Activated naive CD8-positive, alpha-beta T cell treated with anti-CD3 and anti-CD28 coated beads, Interleukin-2, amount 50 U/mL, for 24 hours (primary cell): Measurements from ENCODE around the gene CEP162.
A peak's percentile ranks its signal among the peaks of the same experiment; 100 is the strongest.
"Not testable (repeated sequence)": the region's sequence is repeated elsewhere in the genome, so short reads cannot be mapped to it uniquely, and the experiment has no call there.

Source experiments
- ATAC-seq: fragments of 150-1000 bp; cut with Tn5 transposase; one replicate; pipeline ENCODE4 v1.10.0; 2021
- DNase-seq: peaks from one replicate; pipeline ENCODE4 v3.0.0; 2021
- H3K27ac Mint-ChIP-seq: one replicate; pipeline ENCODE4 v1.8.0; 2021; ENCODE audit warnings: mild to moderate bottlenecking, mixed read lengths
- H3K27me3 Mint-ChIP-seq: one replicate; pipeline ENCODE4 v1.8.0; 2021; ENCODE audit warnings: mixed read lengths
- H3K36me3 Mint-ChIP-seq: one replicate; pipeline ENCODE4 v1.8.0; 2021; ENCODE audit warnings: low read depth, mixed read lengths
- H3K4me1 Mint-ChIP-seq: one replicate; pipeline ENCODE4 v1.8.0; 2021; ENCODE audit warnings: mixed read lengths
- H3K4me3 Mint-ChIP-seq: one replicate; pipeline ENCODE4 v1.8.0; 2021; ENCODE audit warnings: mild to moderate bottlenecking, moderate library complexity, mixed read lengths
- H3K9me3 Mint-ChIP-seq: one replicate; pipeline ENCODE4 v1.8.0; 2021; ENCODE audit warnings: mixed read lengths

CEP162 gene

GRCh38 chr6:84151669-84152068, 75.8 kb downstream of the CEP162 start:
- DNase-seq = no peak
- H3K27ac Mint-ChIP-seq = no peak overlapping the region
- H3K4me3 Mint-ChIP-seq = no peak overlapping the region
- no peaks in the 10 kb centered on the region for H3K27me3 Mint-ChIP-seq
- peaks cover 2% of the 10 kb centered on the region for H3K4me1 Mint-ChIP-seq
- ATAC-seq = no peak
- peaks cover 50% of the 10 kb centered on the region for H3K36me3 Mint-ChIP-seq
- H3K9me3 Mint-ChIP-seq = no peaks in the 10 kb centered on the region

- no peaks in the 10 kb centered on the region for H3K9me3 Mint-ChIP-seq
- no peak for DNase-seq
- no peak overlapping the region for H3K4me3 Mint-ChIP-seq
- peaks cover 50% of the 10 kb centered on the region for H3K36me3 Mint-ChIP-seq
- no peak overlapping the region for H3K27ac Mint-ChIP-seq
- no peaks in the 10 kb centered on the region for H3K27me3 Mint-ChIP-seq
- peak; percentile 57 for ATAC-seq
- H3K4me1 Mint-ChIP-seq = peaks cover 2% of the 10 kb centered on the region
Observed at GRCh38 chr6:84150705-84151104, 76.7 kb downstream of the CEP162 start.

- peaks cover 3% of the 10 kb centered on the region for H3K4me1 Mint-ChIP-seq
- no peak for DNase-seq
- no peaks in the 10 kb centered on the region for H3K27me3 Mint-ChIP-seq
- H3K27ac Mint-ChIP-seq = no peak overlapping the region
- H3K9me3 Mint-ChIP-seq = no peaks in the 10 kb centered on the region
- peaks cover 21% of the 10 kb centered on the region for H3K36me3 Mint-ChIP-seq
- H3K4me3 Mint-ChIP-seq = no peak overlapping the region
- ATAC-seq = no peak
Observed at GRCh38 chr6:84141521-84141920, 85.9 kb downstream of the CEP162 start.

GRCh38 chr6:84139311-84139710, 88.1 kb downstream of the CEP162 start:
- Mint-ChIP-seq H3K4me1 (peaks cover 3% of the 10 kb centered on the region), H3K9me3 (no peaks in the 10 kb centered on the region), H3K36me3 (peaks cover 19% of the 10 kb centered on the region), H3K4me3 (no peak overlapping the region), H3K27me3 (no peaks in the 10 kb centered on the region), H3K27ac (no peak overlapping the region)
- DNase-seq (no peak), ATAC-seq (no peak)

- ATAC-seq = no peak
- Mint-ChIP-seq H3K9me3 (no peaks in the 10 kb centered on the region), H3K4me1 (peaks cover 3% of the 10 kb centered on the region), H3K27me3 (no peaks in the 10 kb centered on the region), H3K36me3 (peaks cover 23% of the 10 kb centered on the region), H3K4me3 (no peak overlapping the region), H3K27ac (no peak overlapping the region)
- DNase-seq = no peak
Observed at GRCh38 chr6:84137989-84138575, 89.4 kb downstream of the CEP162 start.

GRCh38 chr6:84137051-84137375, 90.4 kb downstream of the CEP162 start:
- peaks cover 28% of the 10 kb centered on the region for H3K36me3 Mint-ChIP-seq
- ATAC-seq (no peak), DNase-seq (no peak)
- H3K4me3 Mint-ChIP-seq = no peak overlapping the region
- H3K9me3 Mint-ChIP-seq = peaks cover 10% of the 10 kb centered on the region
- no peaks in the 10 kb centered on the region for H3K27me3 Mint-ChIP-seq
- H3K27ac Mint-ChIP-seq = no peak overlapping the region
- H3K4me1 Mint-ChIP-seq = peaks cover 3% of the 10 kb centered on the region

GRCh38 chr6:84136364-84137050, 90.9 kb downstream of the CEP162 start:
- Mint-ChIP-seq H3K4me3 (no peak overlapping the region), H3K36me3 (peaks cover 25% of the 10 kb centered on the region), H3K27me3 (no peaks in the 10 kb centered on the region), H3K9me3 (peaks cover 12% of the 10 kb centered on the region), H3K4me1 (peaks cover 3% of the 10 kb centered on the region), H3K27ac (no peak overlapping the region)
- ATAC-seq = no peak
- no peak for DNase-seq

GRCh38 chr6:84135291-84135690, 92.2 kb downstream of the CEP162 start:
- no peak for DNase-seq

GRCh38 chr6:84133385-84133784, 94.1 kb downstream of the CEP162 start:
- not testable (repeated sequence) for DNase-seq, H3K4me1 Mint-ChIP-seq, ATAC-seq, H3K27me3 Mint-ChIP-seq, H3K27ac Mint-ChIP-seq, H3K4me3 Mint-ChIP-seq
- H3K36me3 Mint-ChIP-seq = peaks cover 21% of the 10 kb centered on the region
- H3K9me3 Mint-ChIP-seq = peaks cover 22% of the 10 kb centered on the region

More at GRCh38 chr6:84135291-84135690, 92.2 kb downstream of the CEP162 start:
- H3K4me3 Mint-ChIP-seq = no peak overlapping the region
- H3K27ac Mint-ChIP-seq = no peak overlapping the region
- no peaks in the 10 kb centered on the region for H3K27me3 Mint-ChIP-seq
- H3K36me3 Mint-ChIP-seq = peaks cover 21% of the 10 kb centered on the region
- no peak for ATAC-seq
- peaks cover 3% of the 10 kb centered on the region for H3K4me1 Mint-ChIP-seq
- peaks cover 22% of the 10 kb centered on the region for H3K9me3 Mint-ChIP-seq

GRCh38 chr6:84129588-84129987, 97.9 kb downstream of the CEP162 start:
- not testable (repeated sequence) for H3K27ac Mint-ChIP-seq

GRCh38 chr6:84123186-84123585, 104.3 kb downstream of the CEP162 start:
- H3K4me3 Mint-ChIP-seq = no peak overlapping the region
- H3K4me1 Mint-ChIP-seq = no peaks in the 10 kb centered on the region
- no peak overlapping the region for H3K27ac Mint-ChIP-seq
- ATAC-seq (no peak), DNase-seq (no peak)
- peaks cover 30% of the 10 kb centered on the region for H3K36me3 Mint-ChIP-seq
- no peaks in the 10 kb centered on the region for H3K27me3 Mint-ChIP-seq
- peaks cover 5% of the 10 kb centered on the region for H3K9me3 Mint-ChIP-seq

More at GRCh38 chr6:84129588-84129987, 97.9 kb downstream of the CEP162 start:
- peaks cover 22% of the 10 kb centered on the region for H3K9me3 Mint-ChIP-seq
- not testable (repeated sequence) for DNase-seq, H3K4me1 Mint-ChIP-seq, H3K4me3 Mint-ChIP-seq, H3K27me3 Mint-ChIP-seq, ATAC-seq
- H3K36me3 Mint-ChIP-seq = peaks cover 24% of the 10 kb centered on the region

- Mint-ChIP-seq H3K36me3 (peaks cover 18% of the 10 kb centered on the region), H3K27me3 (peaks cover 6% of the 10 kb centered on the region)
Observed at GRCh38 chr6:84119277-84119676, 108.2 kb downstream of the CEP162 start.

GRCh38 chr6:84118191-84118590, 109.3 kb downstream of the CEP162 start:
- no peak overlapping the region for H3K4me3 Mint-ChIP-seq
- H3K27ac Mint-ChIP-seq = no peak overlapping the region
- H3K9me3 Mint-ChIP-seq = peaks cover 8% of the 10 kb centered on the region
- no peaks in the 10 kb centered on the region for H3K4me1 Mint-ChIP-seq
- no peak for ATAC-seq
- peaks cover 9% of the 10 kb centered on the region for H3K27me3 Mint-ChIP-seq
- peaks cover 9% of the 10 kb centered on the region for H3K36me3 Mint-ChIP-seq
- DNase-seq = no peak

More at GRCh38 chr6:84119277-84119676, 108.2 kb downstream of the CEP162 start:
- Mint-ChIP-seq H3K4me3 (no peak overlapping the region), H3K27ac (no peak overlapping the region), H3K4me1 (no peaks in the 10 kb centered on the region), H3K9me3 (peaks cover 10% of the 10 kb centered on the region)
- DNase-seq (no peak), ATAC-seq (no peak)

- not testable (repeated sequence) for H3K36me3 Mint-ChIP-seq, ATAC-seq, H3K27ac Mint-ChIP-seq, H3K9me3 Mint-ChIP-seq, DNase-seq, H3K4me1 Mint-ChIP-seq, H3K4me3 Mint-ChIP-seq
- H3K27me3 Mint-ChIP-seq = peaks cover 14% of the 10 kb centered on the region
Observed at GRCh38 chr6:84114933-84115594, 112.4 kb downstream of the CEP162 start.

- peaks cover 14% of the 10 kb centered on the region for H3K27me3 Mint-ChIP-seq
- H3K4me1 Mint-ChIP-seq, H3K27ac Mint-ChIP-seq, H3K36me3 Mint-ChIP-seq, DNase-seq, ATAC-seq, H3K9me3 Mint-ChIP-seq, H3K4me3 Mint-ChIP-seq: not testable (repeated sequence)
Observed at GRCh38 chr6:84111351-84111750, 116.1 kb downstream of the CEP162 start.
